ENCODE results near the gene SEL1L3.
A peak's percentile ranks its signal among the peaks of the same experiment; 100 is the strongest.
"Not testable (repeated sequence)": the region's sequence is repeated elsewhere in the genome, so short reads cannot be mapped to it uniquely, and the experiment has no call there.

Gene SEL1L3

DNA sequence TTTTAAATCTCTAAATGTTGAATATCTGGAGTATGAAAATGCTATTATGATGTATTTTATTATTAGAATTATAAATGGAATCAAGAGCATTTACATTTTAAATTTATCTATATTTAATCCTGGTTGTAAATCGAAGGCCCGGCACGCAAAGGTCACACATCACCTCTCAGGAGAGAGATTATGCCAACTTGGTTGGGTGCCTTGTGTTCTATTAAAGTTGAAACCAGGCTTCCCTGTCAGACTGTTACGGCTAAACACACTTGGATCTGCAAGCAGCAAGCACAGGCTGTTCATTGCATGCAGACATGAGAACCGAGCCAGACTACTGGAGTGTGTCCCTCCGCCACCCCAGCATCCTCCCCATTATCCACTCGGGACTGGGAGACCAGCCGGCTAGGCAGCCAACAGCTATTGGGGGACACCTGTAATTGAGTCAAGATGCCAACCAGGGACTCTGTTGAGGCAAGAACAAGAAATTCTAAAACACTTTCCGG lies 16.4 kb upstream of the SEL1L3 start:
- DNase-seq = no peak

DNA sequence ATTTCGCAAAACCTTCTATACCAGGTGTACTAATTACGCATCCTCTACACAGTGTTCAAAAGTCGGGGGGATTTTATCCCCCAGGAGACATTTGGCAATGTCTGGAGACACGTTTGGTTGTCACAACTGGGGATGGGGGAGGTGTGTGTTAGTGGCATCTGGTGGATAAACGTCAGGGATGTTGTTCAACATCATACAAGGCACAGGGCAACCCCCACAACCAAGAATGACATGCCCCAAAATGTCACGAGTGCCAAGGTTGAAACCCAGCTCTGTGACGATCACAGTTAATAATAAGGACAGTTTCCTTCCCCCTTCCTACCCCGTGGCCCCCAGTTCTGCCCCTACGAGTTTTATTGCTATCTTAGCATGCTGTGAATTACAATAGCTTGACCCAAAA lies 15.9 kb upstream of the SEL1L3 start:
- DNase-seq = no peak

DNA sequence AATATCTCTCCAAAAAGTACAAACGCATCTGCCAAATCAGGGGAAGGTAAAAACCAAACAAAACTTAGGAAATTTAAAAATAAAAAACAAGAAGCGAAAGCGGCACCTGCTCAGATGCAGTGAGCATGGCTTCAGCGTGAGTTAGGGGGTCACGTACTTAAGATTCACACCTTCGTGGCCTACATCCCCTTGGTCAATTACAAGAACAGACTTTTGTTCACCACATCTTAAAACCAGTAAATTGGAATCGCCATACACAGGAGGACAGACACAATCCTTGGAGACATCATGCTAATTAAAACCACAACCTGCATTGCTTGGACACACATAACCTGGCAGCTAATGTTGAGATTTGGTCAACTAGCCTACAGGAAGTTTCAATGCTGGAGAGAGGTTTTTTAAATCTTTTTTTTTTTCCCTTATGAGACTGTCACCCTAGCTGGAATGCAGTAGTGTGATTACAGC lies 12.5 kb upstream of the SEL1L3 start:
- DNase-seq = no peak

DNA sequence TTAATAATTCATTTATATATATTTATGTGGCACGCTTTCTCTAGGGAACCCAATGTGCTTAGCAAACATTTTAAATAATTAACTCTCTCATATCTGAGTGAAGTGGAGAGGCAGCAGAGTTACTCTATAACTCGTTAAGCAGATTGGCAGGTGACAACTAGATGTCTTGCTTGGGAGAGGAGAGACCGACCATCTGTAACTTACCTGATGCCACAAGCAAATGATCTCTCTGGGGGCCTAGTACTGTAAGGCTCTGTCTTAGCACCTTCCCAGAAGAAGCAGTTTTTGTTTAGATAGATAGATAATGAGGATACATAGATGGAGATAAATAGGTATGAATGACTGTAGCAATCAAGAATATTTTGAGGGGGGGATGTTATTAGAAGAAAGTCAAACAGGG lies 11.9 kb upstream of the SEL1L3 start:
- DNase-seq = no peak

DNA sequence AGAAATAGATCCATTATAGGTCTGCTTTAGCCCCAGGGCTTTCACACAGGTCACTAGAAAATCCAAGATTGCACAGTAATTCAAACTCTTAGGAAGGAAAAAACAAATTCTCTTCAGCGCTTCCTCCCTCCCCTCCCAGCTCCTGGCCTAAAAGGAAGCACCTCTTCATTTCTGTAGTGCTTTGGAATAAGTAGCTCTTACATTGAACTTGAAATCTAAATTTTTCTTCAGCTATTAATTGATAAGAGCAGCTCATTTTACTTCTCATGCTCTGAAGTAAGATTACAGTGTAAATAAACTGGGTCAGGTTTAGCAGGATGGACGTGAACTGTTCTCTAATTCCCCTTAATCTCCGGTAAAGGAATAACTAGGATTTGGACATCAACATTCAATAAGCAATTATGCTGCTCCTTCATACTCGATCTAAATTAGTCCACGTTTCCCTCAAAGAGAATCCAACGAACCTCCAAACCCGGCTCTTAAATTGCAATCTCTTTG lies 10.9 kb upstream of the SEL1L3 start:
- DNase-seq = no peak

DNA sequence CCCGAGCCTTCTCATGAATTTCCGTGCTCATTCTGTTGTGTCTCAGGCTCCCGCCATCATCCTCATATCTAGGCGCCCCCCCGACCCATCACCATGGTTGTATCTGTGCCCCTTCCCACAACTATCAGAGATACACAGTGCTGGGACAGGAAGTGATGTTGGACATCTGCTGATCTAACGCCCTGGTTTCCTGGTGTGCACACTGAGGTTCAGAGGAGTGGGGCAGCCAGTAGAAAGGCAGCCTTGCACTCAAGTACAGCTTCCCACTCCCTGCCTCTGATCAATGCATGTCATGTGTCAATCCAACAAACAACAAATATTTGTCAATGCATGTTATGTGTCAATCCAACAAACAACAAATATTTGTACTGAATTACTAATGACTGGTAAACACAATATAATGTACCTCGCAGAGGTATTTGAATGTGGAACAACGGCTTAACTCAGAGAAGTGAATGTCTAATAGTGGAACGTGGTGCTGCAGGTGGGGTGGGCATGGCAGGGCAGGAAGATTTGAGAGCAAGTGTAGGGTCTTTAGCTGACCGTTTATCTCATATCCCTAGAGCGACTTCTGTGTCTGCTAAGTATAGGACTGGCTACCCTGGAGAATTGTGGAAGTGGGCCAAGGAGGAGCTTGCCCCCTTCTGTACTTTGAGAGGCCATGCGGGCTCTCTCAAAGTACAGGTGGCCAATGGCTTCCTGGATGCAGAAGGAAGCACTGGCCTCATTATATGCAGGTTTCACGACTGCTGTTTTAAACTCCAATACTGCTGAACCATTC lies 10.3 kb upstream of the SEL1L3 start:
- DNase-seq = no peak

DNA sequence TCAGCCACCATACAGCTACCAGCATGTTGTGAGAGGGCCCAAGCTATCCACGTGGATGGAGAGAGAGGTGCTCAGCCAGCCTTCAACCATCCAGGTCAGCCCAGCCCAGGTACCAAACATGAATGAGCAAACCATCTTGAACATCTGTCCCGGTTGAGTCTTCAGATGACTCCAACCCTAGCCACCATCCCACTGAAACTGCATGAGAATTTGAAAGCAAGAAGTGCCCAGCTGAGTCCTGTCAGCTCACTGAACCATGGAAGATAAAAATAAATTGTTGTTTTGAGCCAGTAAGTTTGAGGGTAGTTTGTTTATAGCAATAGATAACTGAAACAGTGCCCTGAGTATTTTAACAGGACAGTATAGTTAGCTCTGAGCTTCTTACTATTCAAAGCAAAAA lies 7.3 kb upstream of the SEL1L3 start:
- DNase-seq = no peak

DNA sequence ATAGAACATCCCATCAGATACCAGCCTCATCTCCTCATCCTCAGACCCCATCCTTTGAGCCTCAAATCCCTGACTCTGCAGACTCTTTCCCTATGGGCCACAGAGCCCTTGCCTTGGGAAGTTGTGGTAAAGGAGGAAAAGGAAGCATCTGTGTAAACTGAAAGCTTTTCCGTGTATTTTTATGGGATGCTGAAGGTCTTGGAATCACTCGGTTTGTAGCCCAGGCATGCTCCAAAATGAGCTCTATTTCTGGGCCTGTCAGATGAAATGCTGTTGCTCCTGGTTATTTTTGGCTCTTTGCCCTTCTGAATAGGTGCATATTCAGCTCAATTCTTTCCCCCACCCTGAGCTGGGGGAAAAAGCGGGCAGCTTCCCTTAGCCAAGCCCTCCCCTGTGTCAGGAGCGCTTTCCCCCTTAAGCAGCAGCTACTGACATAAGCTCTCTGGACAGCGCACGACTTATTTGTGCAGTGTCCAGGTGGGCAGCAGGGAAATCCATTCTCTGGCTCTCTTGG lies 5.0 kb upstream of the SEL1L3 start:
- no peak for DNase-seq

DNA sequence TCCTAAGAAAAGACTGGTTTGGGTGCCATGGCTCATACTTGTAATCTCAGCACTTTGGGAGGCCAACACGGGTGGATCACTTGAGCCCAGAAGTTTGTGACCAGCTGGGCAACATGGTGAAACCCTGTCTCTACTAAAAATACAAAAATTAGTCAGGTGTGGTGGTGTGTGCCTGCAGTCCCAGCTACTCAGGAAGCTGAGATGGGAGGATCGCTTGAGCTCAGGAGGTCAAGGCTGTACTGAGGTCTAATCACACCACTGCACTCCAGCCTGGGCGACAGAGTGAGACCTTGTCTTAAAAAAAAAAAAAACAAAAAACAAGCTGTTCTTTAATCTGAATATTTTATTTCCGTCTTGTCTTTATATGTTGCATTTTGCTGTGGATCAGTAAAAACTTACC lies 3.6 kb upstream of the SEL1L3 start:
- not testable (repeated sequence) for DNase-seq

DNA sequence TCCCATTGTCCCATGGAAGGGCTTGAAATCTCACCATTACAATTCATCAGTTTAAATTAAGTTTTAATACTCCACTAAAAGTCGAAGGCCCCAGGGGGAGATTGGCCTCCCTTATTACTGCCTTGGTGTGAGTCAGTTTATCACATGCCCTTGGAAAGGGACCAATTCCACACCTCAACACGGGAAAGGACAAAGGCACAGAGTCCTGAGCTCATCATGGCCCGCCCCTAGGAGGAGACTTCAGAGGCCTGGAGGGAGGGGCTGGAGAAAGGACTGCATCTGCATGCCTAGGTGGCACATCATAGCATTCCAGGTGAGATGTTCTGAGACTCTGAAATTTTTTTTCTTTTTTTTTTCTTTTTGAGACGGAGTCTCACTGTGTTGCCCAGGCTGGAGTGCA lies 2.8 kb upstream of the SEL1L3 start:
- DNase-seq = no peak

DNA sequence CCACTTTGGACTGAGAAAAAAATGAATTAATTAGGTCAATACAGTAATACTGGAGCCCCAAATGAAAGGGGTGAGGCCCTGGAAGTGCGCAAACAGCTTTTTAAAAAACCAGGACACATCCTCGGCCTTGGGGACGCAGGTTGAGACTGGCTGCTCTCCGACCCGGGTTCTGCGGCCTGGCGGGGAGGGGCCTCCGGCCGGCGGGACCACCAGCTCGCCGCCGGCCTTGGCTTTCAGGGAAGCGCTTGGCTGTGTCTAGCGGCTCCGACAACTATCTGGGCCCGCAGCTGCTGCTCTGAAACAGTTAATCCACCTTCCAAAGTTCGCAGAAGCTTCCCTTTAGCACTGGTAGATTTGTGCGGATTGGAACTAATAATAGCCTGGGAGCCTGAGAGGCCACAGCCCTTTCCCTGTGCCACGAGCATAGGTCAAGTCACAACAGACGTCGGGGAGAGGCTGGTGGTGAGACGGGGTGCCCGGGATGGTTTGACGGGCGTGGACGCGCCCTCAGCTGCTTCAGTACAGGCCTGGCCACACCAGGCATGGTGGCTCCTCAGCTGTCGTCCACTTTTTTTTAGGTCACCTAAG lies 1.1 kb upstream of the SEL1L3 start:
- no peak for DNase-seq

DNA sequence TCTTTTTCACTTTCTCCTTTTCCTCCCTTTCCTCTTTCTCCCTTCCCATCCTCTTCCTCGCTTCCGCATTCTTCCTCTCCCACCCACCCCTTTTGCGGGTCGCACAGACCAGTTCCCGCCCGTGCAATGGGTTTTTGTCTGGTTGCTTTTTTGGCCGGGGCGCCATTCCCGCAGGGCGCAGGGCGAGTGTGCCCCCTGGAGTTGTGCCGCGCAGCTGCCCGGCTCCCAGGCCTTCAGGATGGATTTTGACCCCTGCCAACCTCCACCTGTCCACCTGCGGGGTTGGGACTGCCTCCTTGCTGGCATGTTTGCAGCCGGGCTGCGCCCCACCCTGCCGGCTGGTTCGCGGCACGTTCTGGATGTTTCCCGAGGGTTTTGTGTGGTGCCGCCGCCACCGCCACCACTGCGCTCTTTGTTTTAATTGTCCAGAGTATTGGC lies 578 bp upstream of the SEL1L3 start:
- peak in 1 of 2 experiments; percentile 46 for DNase-seq

DNA sequence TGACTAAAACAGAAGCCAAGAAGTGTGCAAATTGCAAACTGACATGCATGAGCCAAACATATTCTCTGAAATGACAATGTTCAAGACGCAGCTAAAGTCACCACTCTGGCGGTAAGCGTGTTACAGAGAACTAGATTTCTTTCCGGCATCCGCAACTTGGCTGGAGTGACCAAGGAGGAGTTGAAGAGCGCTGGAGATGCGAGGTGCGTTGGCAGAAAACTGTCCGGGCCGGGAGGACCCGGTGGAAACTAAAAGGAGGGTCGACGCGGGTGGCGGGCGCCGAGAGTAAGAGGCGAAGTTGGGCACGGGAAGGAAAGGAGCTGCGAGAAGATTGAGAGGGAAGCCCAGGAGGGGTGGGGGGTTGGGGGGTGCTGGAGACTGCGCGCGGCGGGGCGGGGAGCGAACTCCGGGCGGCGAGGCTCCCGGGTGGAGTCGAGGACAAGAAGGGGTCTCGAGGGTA lies 807 bp downstream of the SEL1L3 start:
- peak in 1 of 2 experiments; percentile 13 for DNase-seq

DNA sequence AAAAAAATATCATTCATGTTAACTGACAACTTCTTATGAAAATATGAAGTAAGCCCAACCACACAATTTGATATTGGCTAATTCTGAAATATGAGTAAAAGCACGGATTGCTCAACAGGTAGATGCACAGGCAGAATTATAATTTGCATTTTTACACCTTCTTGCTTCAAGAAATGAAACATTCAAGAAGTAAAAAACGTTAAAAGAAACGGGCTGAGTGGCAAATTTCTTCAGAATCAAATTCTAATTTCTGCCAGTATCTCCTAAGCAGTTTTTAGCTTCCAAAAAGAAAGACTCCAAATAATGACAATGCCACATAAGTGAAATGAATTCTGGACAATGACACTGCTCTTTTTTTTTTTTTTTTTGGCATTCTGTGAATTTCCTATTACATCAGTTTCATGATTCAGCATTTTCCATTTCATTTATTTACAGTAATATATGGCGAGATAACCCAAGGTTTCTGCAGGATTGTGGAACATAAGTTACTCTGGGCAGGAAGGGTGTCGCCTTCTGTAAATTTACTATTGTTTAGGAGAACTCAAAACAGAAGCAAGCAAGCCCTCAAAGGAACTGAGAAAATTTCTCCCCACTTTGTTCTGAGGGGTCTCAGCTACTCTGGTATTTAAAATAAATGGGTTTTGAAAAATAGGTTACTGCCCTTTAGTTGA lies 1.4 kb downstream of the SEL1L3 start:
- DNase-seq = no peak

DNA sequence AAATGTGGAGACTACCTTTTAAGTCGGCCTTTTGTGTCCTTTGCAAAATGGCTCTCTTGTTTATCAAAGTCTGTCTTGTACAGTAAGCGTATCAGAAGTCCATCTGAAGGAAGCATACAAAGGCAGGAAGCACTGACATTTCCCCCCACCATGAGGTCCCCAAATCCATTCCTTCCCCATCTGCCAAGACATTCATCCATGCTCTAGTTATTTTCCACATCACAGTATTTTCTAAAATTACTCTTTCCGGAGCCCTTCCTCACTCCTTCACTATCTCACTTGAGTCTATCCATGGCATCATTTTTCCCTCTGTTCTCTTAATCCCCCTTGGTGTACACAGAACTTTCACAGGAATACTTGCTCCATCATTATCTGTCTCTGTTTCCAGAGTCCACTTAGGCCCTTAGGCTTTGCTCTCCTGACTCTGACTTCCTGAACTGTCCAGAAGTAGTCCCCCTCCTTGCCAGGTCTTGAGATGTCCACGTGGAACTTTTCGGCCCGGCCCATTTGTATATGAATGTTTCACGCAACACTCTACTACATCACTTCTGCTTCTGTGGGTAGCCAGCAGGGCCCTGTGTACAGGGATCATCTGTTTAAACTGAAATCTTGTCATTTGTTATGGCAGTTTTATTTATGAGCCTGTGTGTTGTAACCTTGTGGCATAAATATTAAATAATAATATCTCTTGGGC lies 2.1 kb downstream of the SEL1L3 start:
- DNase-seq = no peak

DNA sequence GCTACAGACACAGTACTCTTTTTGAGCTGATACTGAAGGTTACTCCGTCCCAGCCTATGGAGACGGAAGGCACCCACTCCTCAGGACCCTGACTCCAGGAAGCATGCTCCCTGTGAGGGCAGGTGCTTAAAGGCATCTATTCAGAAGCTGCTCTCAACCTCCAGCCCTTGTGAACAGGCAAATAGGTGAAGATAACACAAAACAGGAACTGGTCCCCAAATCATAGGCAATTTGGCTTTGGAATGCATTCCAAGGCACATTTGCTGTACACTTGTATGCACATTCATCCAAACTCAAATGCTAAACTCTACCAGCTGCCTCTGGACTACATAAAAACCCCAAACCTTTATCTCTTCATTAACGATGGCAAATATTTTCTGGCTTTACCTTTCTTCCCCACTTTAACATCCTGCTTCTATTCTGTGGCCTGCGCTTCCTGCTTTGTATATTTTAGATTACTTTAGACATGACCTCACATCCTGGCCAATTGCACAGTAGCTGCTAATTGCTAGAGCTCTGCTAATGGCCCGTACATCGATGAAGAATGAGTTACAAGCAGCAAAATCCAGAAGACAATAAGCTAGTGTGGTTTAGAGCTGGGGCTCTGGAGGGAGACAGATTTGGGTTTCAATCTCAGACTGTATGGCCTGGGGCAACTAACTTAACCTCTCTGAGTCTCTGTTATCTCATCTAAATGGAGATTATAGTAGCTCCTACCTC lies 3.2 kb downstream of the SEL1L3 start:
- no peak for DNase-seq

DNA sequence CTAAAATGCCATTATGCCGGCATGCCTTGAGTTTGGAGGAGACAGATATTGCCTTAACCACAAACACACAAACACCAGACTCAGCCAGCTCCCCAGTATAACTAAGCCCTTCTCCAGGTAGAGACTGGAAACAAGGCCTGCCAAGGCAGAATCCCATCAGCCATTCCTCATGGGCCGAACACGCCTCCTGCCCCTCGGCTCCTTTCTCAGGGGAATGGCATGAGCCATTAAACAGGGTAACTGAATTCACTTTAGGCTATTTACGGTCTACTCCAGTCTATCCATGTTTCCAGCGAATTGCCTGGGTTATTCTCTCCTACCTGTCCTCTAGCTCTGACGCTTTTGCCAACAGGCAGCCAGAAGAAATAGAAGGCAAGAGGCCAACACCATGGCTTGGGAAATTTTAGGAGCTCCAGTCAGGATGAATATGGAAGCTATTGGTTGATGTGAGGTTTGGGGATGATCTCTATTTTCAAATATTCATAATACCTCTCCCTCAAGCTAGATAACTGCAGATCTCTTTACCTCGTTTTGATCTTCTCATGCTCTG lies 4.9 kb downstream of the SEL1L3 start:
- DNase-seq = no peak

DNA sequence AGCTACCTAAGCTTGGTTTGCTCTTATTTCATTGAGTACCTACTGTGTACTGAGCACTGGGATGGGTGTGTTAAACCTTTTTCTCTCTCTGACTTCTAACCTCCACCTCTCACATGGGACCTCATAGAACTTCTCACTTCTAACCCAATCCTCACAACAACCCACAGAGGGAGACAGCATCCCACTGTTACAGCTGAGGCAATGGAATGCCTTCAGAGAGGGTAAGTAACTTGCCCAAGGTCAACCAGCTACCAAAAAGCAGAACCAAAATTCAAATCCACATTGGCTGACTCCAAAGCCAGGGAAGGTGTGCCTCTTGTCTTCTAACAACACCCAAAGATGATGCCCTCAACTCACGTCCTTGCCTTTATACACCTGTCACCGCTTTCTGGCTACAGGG lies 5.4 kb downstream of the SEL1L3 start:
- no peak for DNase-seq

DNA sequence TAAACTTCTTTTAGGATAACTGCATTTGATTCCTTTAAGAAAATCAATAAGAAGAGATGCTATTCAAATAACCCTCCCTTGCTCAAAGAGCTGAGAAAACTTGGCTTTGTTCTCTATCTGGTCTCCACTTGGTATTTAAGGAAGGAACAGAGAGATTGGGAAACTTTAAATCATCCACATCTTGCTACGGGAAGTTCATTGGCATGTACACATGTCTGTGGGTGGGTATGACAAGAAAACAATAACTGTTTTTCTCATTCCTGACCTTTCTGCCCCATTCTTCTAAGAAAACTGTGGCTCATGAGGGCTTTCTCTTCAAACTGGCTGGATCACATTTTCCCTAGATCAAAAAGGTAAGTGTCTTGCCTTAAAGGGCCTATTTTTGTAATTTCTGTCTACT lies 6.0 kb downstream of the SEL1L3 start:
- no peak for DNase-seq

DNA sequence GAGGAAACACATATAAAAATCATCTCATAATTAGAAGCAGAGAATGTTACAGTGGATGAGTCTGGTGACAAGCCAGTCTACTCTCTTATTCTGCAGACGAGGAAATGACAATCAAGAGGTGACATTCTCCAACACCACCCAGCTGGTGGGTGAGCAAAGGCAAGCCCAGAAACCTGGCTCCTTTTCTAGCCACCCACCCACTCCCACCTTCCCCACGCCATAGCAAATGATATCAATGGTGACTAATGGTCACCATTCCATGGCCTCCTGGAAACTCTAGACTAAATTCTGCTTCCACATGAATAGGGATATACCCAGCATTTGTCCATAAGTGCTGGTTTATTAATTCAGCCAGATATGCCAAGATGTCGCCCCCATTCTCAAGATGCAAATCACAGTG lies 10.7 kb downstream of the SEL1L3 start:
- DNase-seq = no peak

DNA sequence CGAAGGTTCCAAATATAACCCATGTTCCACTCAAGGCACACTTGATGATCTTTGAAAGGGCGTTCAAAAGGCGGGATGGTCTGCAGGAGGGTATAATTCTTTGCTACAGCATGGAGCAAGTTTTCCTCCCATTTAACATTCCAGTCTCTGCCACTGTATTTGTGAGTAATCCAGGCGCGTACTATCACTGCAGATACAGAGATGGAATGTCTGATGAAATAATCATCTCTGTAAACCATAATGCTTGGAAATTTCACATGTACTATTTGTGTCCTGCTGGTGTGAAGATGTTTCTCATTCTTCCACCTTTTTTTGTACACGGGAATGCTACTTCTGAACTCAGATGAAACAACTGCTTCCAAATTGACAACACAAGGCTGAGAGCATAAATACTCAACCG lies 15.5 kb downstream of the SEL1L3 start:
- no peak for DNase-seq

Measured in NCI-H526 (cell line).